AG04450 (cell line): Measurements from ENCODE around the gene TFDP1. TPM values are rescaled to one million over a fixed set of nuclear protein-coding genes. Genes with fewer than 3 reads are reported as not detected.
"Not testable (repeated sequence)": the region's sequence is repeated elsewhere in the genome, so short reads cannot be mapped to it uniquely, and the experiment has no call there.

Experiments used
- CTCF ChIA-PET: fragments of 300-600, 350-600 bp; formaldehyde crosslinking; extraction: SDS; loops from one replicate; lab custom pipeline; 2022; ENCODE audit warnings: antibody characterized with exemption, inconsistent platforms; lab: Charles Lee
- POLR2A ChIA-PET: fragments of 350-600 bp; formaldehyde crosslinking; extraction: SDS; loops from one replicate; lab custom pipeline; 2021; ENCODE audit warnings: antibody characterized with exemption, inconsistent platforms; lab: Yijun Ruan, JAX
- DNase-seq: peaks from one replicate; pipeline ENCODE4 v3.0.0-alpha.2; 2011; ENCODE audit warnings: low read depth, low spot score
- H3K27ac ChIP-seq: one replicate; pipeline ENCODE4 v1.5.1; 2012; ENCODE audit warnings: low read depth, low read length, control low read depth
- H3K27me3 ChIP-seq: one replicate; pipeline ENCODE4 v1.6.0; 2012; ENCODE audit warnings: low read length; ENCODE audit not compliant: control insufficient read depth, insufficient read depth
- H3K4me3 ChIP-seq: 2 replicates; pipeline ENCODE4 v1.5.1; 2011; ENCODE audit warnings: mild to moderate bottlenecking, low read depth, low read length, control low read depth
- H3K9me3 ChIP-seq: 2 replicates; pipeline ENCODE4 v1.5.1; 2012; ENCODE audit warnings: low read length; ENCODE audit not compliant: control insufficient read depth, insufficient read depth
- polyA plus RNA-seq: library from polyadenylated mRNA; depleted of rRNA; stranded (reverse); fragments of >200 nt; gene quantifications from 2 replicates; pipeline ENCODE4 v1.2.3, GENCODE V29; 2011
- TF ChIP-seq, protein P1 (sequence below): IDR thresholded peaks from 2 replicates; pipeline ENCODE4 v1.5.1; 2011; ENCODE audit warnings: low read depth, low read length, control low read depth, inconsistent platforms

TFDP1 gene
- polyA plus RNA-seq, 1 experiment = 79.7 TPM

DNA sequence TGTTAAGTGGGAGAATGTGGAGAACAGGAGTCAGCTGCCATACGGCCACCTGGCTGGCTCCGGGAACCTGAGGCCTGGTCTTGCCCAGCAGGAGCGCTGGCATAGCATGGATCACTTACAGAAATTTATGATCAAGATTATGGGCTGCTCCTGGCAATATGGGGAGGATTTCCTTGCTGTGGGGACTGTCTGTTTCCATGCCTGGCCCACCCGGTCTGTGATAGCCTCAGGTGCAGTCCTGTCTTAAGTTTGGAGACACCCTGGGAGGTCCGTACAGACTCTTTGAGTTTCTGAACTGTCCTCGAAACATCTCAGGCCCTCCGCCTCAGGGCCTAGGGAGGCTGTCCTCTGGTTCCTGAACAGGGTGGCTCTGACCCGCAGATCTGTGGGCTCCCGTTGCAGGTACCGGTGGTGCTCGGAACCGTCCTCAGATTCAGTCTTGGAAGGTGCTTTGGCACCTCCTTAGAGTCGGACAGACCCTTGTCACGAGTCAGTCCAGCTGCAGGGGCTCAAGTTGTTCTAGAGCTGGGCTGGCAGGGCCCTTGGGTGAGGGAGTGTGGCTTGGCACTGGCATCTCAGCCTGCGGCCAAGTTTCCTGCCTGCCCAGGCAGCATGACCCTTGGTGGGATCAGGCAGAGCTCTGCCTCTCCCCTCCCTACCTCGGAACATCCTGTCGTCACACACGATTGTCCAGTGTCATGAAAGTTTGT is 4.9 kb downstream of the TFDP1 start:
- Histone ChIP-seq H3K9me3 (no peaks in the 10 kb centered on the region; the same call in 1 of the 2 replicates), H3K27me3 (no peaks in the 10 kb centered on the region), H3K4me3 (no peak overlapping the region), H3K27ac (no peak overlapping the region)
- TF ChIP-seq, protein P1, sequence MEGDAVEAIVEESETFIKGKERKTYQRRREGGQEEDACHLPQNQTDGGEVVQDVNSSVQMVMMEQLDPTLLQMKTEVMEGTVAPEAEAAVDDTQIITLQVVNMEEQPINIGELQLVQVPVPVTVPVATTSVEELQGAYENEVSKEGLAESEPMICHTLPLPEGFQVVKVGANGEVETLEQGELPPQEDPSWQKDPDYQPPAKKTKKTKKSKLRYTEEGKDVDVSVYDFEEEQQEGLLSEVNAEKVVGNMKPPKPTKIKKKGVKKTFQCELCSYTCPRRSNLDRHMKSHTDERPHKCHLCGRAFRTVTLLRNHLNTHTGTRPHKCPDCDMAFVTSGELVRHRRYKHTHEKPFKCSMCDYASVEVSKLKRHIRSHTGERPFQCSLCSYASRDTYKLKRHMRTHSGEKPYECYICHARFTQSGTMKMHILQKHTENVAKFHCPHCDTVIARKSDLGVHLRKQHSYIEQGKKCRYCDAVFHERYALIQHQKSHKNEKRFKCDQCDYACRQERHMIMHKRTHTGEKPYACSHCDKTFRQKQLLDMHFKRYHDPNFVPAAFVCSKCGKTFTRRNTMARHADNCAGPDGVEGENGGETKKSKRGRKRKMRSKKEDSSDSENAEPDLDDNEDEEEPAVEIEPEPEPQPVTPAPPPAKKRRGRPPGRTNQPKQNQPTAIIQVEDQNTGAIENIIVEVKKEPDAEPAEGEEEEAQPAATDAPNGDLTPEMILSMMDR = no peak
- CTCF ChIA-PET = no interaction called here
- POLR2A ChIA-PET = no interaction called here
- DNase-seq = no peak

DNA sequence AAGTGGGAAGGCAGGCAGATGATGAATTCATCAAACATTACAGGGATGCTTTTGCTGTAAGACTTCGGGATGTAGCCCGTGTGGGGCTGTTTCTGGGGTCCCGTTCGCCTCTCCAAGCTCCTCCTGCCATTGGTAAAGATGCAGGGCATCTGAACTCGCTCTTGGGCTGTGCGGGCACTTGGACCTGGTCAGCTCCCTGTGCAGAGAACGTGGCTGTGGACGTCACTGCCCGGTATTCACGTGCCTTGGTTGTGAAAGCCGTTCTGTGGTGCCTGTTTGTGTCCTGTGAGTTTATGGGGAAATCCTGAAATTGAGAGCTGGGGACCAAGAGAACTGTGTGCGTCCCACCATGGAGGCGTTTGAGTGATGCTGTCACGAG is 5.4 kb downstream of the TFDP1 start:
- H3K4me3 ChIP-seq = no peak overlapping the region
- H3K27ac ChIP-seq = no peak overlapping the region
- DNase-seq = no peak
- TF ChIP-seq, protein P1 = no peak
- no peaks in the 10 kb centered on the region for H3K27me3 ChIP-seq
- ChIA-PET POLR2A (no interaction called here), CTCF (no interaction called here)
- no peaks in the 10 kb centered on the region; the same call in 1 of the 2 replicates for H3K9me3 ChIP-seq

DNA sequence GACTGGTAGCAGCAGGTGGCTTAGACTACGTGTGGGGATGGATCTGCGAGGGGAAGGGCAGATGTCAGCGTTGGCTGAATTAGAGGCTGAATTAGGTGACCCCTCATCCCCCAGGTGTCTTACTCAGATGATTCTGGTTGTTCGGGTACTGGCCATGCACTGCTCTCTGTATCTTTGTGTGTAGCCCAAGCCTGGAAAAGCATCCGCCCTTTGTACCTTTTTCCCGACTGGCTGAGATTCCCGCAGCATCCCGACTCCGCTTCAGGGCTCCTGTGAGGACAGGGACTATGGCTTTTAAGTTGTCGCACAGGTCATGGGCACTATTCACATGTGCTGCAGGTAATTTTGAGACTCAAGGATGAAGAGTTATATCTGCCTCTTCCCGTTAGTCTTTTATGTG is 7.2 kb downstream of the TFDP1 start:
- H3K27ac ChIP-seq = no peak overlapping the region
- no peaks in the 10 kb centered on the region; the same call in 1 of the 2 replicates for H3K9me3 ChIP-seq
- H3K27me3 ChIP-seq = no peaks in the 10 kb centered on the region
- TF ChIP-seq, protein P1 = no peak
- no peak for DNase-seq
- ChIA-PET CTCF (interaction anchor here (1.0 kb wide), 1 partner anchor 29 kb away, joined by 3 read pairs; no protein-coding TSS in a partner anchor), POLR2A (no interaction called here)
- no peak overlapping the region for H3K4me3 ChIP-seq

DNA sequence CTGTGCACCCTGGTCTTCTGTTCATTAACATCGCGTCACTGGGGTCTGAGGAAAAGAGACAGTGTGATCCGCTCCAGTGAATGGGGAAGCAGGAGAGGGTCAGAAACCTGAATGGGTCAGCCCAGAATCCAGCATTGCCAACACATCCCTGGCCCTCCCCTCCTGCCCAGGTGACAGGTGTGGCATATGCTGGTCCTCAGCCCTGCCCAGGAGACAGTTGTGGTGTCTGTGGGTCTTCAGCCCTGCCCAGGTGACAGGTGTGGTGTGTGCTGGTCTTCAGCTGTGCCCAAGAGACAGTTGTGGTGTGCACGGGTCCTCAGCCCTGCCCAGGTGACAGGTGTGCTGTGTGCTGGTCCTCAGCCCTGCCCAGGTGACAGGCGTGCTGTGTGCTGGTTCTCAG is 8.0 kb downstream of the TFDP1 start:
- no peak for DNase-seq
- H3K27ac ChIP-seq = no peak overlapping the region
- peaks cover 6% of the 10 kb centered on the region; the same call in 1 of the 2 replicates for H3K9me3 ChIP-seq
- H3K4me3 ChIP-seq = no peak overlapping the region
- H3K27me3 ChIP-seq = no peaks in the 10 kb centered on the region
- TF ChIP-seq, protein P1 = no peak
- CTCF ChIA-PET = no interaction called here
- POLR2A ChIA-PET = no interaction called here

DNA sequence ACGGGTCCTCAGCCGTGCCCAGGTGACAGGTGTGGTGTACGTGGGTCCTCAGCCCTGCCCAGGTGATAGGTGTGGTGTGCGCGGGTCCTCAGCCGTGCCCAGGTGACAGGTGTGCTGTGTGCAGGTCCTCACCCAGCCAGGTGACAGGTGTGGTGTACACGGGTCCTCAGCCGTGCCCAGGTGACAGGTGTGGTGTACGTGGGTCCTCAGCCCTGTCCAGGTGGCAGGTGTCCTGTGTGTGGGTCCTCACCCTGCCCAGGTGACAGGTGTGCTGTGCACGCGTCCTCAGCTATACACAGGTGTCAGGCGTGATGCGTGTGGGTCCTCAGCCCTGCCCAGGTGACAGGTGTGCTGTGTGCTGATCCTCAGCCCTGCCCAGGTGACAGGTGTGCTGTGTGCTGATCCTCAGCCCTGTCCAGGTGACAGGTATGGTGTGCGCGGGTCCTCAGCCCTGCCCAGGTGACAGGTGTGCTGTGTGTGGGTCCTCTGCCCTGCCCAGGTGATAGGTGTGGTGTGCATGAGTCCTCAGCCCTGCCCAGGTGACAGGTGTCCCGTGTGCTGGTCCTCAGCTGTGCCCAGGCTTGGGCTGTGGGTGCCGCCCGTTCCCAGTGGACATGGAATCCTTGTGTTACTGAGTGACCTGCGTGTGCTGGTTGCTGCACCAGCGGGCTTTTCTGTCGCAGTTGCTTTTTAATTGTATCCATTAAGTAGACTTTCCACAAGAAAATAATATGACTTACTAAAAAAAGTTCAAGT is 9.7 kb downstream of the TFDP1 start:
- H3K27ac ChIP-seq, POLR2A ChIA-PET, CTCF ChIA-PET, DNase-seq, H3K4me3 ChIP-seq, H3K27me3 ChIP-seq: not testable (repeated sequence)
- H3K9me3 ChIP-seq = peaks cover 16% of the 10 kb centered on the region
